Suppressor macrophage treated with lipopolysaccharide for 1 hour (primary cell): Measurements from ENCODE around the gene KRT72.

ENCODE experiments used
- DNase-seq, 3 donors: peaks; one replicate each; pipeline ENCODE4 v3.0.0-alpha.2; 2020 to 2022

Gene KRT72

GRCh38 chr12:52575948-52576347 lies 25.3 kb downstream of the KRT72 start:
- no peak for DNase-seq

- no peak for DNase-seq
Observed at GRCh38 chr12:52575256-52575655, 26.0 kb downstream of the KRT72 start.

- DNase-seq = no peak
Observed at GRCh38 chr12:52573743-52574142, 27.5 kb downstream of the KRT72 start, which contains the start of gene KRT74. Gene KRT74, minus strand, starts transcription at chr12:52573843. Its CDS starts 66 bp downstream, at chr12:52573777.

GRCh38 chr12:52573306-52573705 lies 28.0 kb downstream of the KRT72 start:
- DNase-seq = no peak

- no peak for DNase-seq
Observed at GRCh38 chr12:52570511-52570910, 30.8 kb downstream of the KRT72 start.

- DNase-seq = no peak
Observed at GRCh38 chr12:52568111-52568510, 33.2 kb downstream of the KRT72 start.

GRCh38 chr12:52566847-52567291 lies 34.4 kb downstream of the KRT72 start:
- DNase-seq = no peak

GRCh38 chr12:52564582-52564981 lies 36.7 kb downstream of the KRT72 start:
- DNase-seq = no peak

GRCh38 chr12:52561880-52562449 lies 39.3 kb downstream of the KRT72 start:
- DNase-seq = peak in 2 of 3 donors; percentile 14 to 17

- no peak for DNase-seq
Observed at GRCh38 chr12:52559979-52560378, 41.3 kb downstream of the KRT72 start.

- DNase-seq = no peak
Observed at GRCh38 chr12:52558781-52559445, 42.4 kb downstream of the KRT72 start.

GRCh38 chr12:52557476-52557875 lies 43.8 kb downstream of the KRT72 start:
- no peak for DNase-seq

- no peak for DNase-seq
Observed at GRCh38 chr12:52555577-52555976, 45.7 kb downstream of the KRT72 start.

- no peak for DNase-seq
Observed at GRCh38 chr12:52552681-52553195, 48.5 kb downstream of the KRT72 start, which contains the start of gene KRT71. Gene KRT71, minus strand, starts transcription at chr12:52553145. Its CDS starts 68 bp downstream, at chr12:52553077.

- DNase-seq = no peak
Observed at GRCh38 chr12:52552055-52552454, 49.2 kb downstream of the KRT72 start.

GRCh38 chr12:52551216-52551865 lies 49.9 kb downstream of the KRT72 start:
- no peak for DNase-seq

- DNase-seq = no peak
Observed at GRCh38 chr12:52546126-52546525, 55.1 kb downstream of the KRT72 start.

- DNase-seq = no peak
Observed at GRCh38 chr12:52543985-52544883, 57.0 kb downstream of the KRT72 start.

GRCh38 chr12:52542785-52543318 lies 58.4 kb downstream of the KRT72 start:
- DNase-seq = peak; percentile 22 to 36 (median 23)

GRCh38 chr12:52542157-52542556 lies 59.1 kb downstream of the KRT72 start:
- no peak for DNase-seq

GRCh38 chr12:52541709-52542108 lies 59.6 kb downstream of the KRT72 start:
- DNase-seq = no peak

- DNase-seq = no peak
Observed at GRCh38 chr12:52540531-52540930, 60.7 kb downstream of the KRT72 start.

- DNase-seq = no peak
Observed at GRCh38 chr12:52539821-52540173, 61.5 kb downstream of the KRT72 start.
